Neutrophil (primary cell): ENCODE results near the gene RAB31.
A peak's percentile ranks its signal among the peaks of the same experiment; 100 is the strongest.

Experiments
- H3K27ac ChIP-seq: fragments of 200-600 bp; sonication (generic); 2 replicates; pipeline ENCODE4 v1.5.1; 2016; ENCODE audit warnings: mild to moderate bottlenecking, moderate library complexity
- H3K27me3 ChIP-seq: fragments of 200-600 bp; sonication (generic); 2 replicates; pipeline ENCODE4 v1.6.0; 2016; ENCODE audit warnings: mild to moderate bottlenecking
- H3K36me3 ChIP-seq: fragments of 200-600 bp; sonication (generic); 2 replicates; pipeline ENCODE4 v1.5.1; 2017
- H3K4me1 ChIP-seq, 2 experiments: fragments of 200-600 bp in 1 of 2; sonication (generic) in 1 of 2; 1 replicate in 1 of 2; 2 replicates in 1 of 2; pipeline versions ENCODE4 v1.5.1 to v1.6.1; 2013 to 2016; ENCODE audit warnings: low read depth in 1 of 2, low read length in 1 of 2, mild to moderate bottlenecking in 1 of 2, moderate library complexity in 1 of 2; ENCODE audit not compliant: control insufficient read depth in 1 of 2, insufficient read depth in 1 of 2
- H3K4me3 ChIP-seq, 2 experiments: fragments of 200-600 bp in 1 of 2; sonication (generic) in 1 of 2; 1 replicate in 1 of 2; 2 replicates in 1 of 2; pipeline ENCODE4 v1.5.1; 2013 to 2016; ENCODE audit warnings: low read depth in 1 of 2, low read length in 1 of 2, mild to moderate bottlenecking in 1 of 2, moderate library complexity in 1 of 2
- H3K9me3 ChIP-seq: fragments of 200-600 bp; sonication (generic); 2 replicates; pipeline ENCODE4 v1.5.1; 2016
- CTCF ChIP-seq: fragments of 200-600 bp; sonication (generic); IDR thresholded peaks from 2 replicates; pipeline ENCODE4 v1.5.1; 2016; ENCODE audit warnings: antibody characterized with exemption

Gene RAB31, protein sequence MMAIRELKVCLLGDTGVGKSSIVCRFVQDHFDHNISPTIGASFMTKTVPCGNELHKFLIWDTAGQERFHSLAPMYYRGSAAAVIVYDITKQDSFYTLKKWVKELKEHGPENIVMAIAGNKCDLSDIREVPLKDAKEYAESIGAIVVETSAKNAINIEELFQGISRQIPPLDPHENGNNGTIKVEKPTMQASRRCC

GRCh38 chr18:9708057-9708433 lies at the start of gene RAB31:
Gene RAB31, plus strand, starts transcription at chr18:9708301. Its CDS starts 105 bp downstream, at chr18:9708406.
- Histone ChIP-seq H3K27ac (peak within 1 kb of the TSS; percentile 97), H3K36me3 (no peaks in the 10 kb centered on the region), H3K9me3 (no peaks in the 10 kb centered on the region), H3K27me3 (no peaks in the 10 kb centered on the region), H3K4me1 (peaks cover 86 to 87% of the 10 kb centered on the region in 2 experiments), H3K4me3 (peak within 1 kb of the TSS; percentile 95 to 97)
- TF ChIP-seq CTCF, result no peak

DNA sequence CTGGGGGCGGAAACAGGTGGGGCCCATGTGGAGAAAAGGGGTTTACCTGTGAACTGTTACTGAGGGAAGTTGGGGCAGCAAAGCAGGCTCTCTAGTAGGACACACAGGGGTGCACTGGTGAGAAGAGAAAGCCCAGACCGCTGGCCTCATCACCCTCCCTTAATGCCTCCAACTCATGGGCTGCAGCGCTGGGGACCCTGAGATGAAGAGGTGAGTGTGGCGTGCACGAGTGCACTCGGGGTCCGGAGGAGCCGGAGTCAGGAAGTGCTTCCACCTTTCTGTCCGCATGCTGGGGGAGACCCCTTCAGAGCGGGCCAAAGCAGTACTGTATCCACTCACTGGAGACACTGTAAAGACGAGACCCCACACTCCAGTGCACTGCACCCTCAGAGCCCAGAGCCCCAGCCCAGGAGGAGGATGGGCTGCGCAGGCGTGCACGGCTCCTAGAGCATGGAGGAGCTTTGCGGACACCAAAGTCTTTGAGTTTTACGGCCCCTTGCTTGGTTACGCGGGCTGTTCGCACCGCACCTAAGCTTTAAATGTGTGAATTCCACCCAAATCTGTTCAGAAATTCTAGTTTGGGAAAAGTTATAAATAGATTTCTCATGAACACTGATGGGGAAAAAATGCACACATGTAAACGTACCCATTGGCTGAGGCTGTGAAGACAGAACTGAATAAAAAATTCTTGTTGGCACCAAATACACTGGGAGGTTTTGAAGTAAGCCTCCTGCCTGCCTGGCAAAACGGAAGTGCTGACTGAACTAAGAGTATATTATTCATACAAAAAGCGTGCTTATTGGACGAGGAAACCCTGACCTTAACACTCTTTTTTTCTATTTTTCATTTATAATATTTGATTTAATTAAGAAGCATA lies 48.4 kb upstream of the RAB31 start:
- Histone ChIP-seq H3K4me3 (no peak overlapping the region), H3K36me3 (no peaks in the 10 kb centered on the region), H3K27ac (no peak overlapping the region), H3K27me3 (no peaks in the 10 kb centered on the region), H3K4me1 (peaks cover 13 to 18% of the 10 kb centered on the region in 2 experiments), H3K9me3 (no peaks in the 10 kb centered on the region)
- TF ChIP-seq CTCF, result no peak

DNA sequence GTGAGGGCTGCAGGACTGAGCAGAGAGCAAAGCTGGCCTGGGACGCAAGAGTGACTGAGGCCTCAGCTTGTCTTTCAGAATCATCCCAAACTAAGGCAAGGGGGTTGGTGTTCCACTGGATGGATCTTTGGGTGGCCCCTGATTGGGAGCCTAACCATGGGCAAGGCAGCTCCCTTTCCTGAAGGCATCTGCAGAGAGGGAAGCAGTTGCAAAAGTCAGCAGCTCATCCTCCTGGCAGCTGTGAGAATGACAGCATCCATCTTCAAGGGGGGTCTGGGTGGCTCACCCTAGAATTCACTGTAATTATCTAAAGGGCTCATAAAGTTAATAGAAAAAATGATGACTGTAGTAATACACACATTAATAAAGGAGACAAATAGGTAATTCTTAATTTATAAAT lies 46.5 kb upstream of the RAB31 start:
- Histone ChIP-seq H3K27ac (no peak overlapping the region), H3K27me3 (no peaks in the 10 kb centered on the region), H3K9me3 (no peaks in the 10 kb centered on the region), H3K4me1 (peaks cover 13 to 18% of the 10 kb centered on the region in 2 experiments), H3K4me3 (no peak overlapping the region), H3K36me3 (no peaks in the 10 kb centered on the region)
- TF ChIP-seq CTCF, result no peak

- no peak for TF ChIP-seq CTCF
- Histone ChIP-seq H3K36me3 (no peaks in the 10 kb centered on the region), H3K4me1 (peaks cover 4% of the 10 kb centered on the region in 2 experiments), H3K27ac (no peak overlapping the region), H3K4me3 (no peak overlapping the region), H3K9me3 (no peaks in the 10 kb centered on the region), H3K27me3 (no peaks in the 10 kb centered on the region)
Observed at GRCh38 chr18:9663377-9663776, 44.7 kb upstream of the RAB31 start.

DNA sequence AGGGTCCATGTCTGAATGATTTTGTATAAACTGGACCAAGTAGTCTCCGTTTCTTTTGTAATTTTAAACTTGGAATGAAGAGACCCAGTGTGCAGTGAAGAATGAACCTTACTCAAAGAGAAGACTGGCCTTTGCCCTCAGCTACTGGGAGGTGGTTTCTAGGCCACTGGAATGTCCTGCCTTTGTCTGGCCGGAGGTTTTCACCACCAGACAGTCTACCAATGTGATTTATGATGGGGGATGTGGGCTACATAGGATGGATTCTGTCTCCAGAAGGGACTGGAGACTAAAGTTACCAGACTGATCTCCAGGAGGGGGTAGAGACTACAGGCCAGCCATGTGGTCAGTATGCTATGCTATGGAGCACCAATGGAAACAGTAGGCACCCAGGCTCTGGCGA lies 42.8 kb upstream of the RAB31 start:
- no peak for TF ChIP-seq CTCF
- H3K27ac ChIP-seq, result no peak overlapping the region
- no peaks in the 10 kb centered on the region for H3K9me3 ChIP-seq
- no peaks in the 10 kb centered on the region for H3K27me3 ChIP-seq
- H3K36me3 ChIP-seq, result no peaks in the 10 kb centered on the region
- H3K4me1 ChIP-seq, result no peaks in the 10 kb centered on the region
- H3K4me3 ChIP-seq, result no peak overlapping the region
